ENCODE results near the gene EFCAB6. TPM values are rescaled to one million over a fixed set of nuclear protein-coding genes. Genes with fewer than 3 reads are reported as not detected.
A peak's percentile ranks its signal among the peaks of the same experiment; 100 is the strongest.

Gene EFCAB6
- total and polyA plus RNA-seq, 4 donors, result 1.7 to 15.4 (median 7.6) TPM

DNA sequence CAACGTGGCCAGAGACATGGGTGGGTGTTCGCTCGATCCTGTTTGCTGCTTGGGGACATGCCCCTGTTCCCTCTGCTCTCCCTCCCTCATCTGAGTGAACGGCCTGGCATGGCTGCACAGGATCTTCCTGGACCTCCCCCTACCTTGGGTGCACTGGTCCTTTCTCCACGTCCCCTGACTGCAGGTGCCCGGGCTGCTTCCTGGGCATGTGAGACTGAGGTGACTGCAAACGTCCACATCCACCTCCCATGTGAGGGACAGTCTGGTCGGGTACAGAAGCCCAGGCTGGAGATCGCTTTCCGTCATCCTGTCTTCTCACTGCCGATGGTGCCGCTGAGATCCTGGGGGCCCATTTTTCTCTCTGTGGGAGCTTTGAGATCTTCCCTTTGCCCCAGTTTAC is 38.4 kb upstream of the EFCAB6 start:
- Histone ChIP-seq H3K9ac (ENCODE audit: insufficient read depth in 1 of 2, low read length in 2 of 2) (no peak overlapping the region), H3K27me3 (ENCODE audit: control insufficient read depth in 3 of 3, insufficient read depth in 3 of 3, low read length in 2 of 3) (peaks cover 0 to 3% (median 0%) of the 10 kb centered on the region in 3 donors), H3K4me1 (ENCODE audit: control insufficient read depth in 5 of 5, insufficient read depth in 5 of 5, low read length in 5 of 5) (no peaks in the 10 kb centered on the region), H3K36me3 (ENCODE audit: control insufficient read depth in 4 of 4, insufficient read depth in 4 of 4, low read length in 4 of 4) (no peaks in the 10 kb centered on the region), H3K27ac (ENCODE audit: low read depth in 1 of 2, low read length in 1 of 2) (no peak overlapping the region), H3K9me3 (ENCODE audit: control insufficient read depth in 4 of 4, insufficient read depth in 3 of 4, low read length in 3 of 4) (peaks cover 0 to 3% (median 0%) of the 10 kb centered on the region in 4 donors), H3K4me3 (no peak overlapping the region)
- ATAC-seq (ENCODE audit: insufficient read depth, low FRiP score), result no peak
- TF ChIP-seq, protein P1, sequence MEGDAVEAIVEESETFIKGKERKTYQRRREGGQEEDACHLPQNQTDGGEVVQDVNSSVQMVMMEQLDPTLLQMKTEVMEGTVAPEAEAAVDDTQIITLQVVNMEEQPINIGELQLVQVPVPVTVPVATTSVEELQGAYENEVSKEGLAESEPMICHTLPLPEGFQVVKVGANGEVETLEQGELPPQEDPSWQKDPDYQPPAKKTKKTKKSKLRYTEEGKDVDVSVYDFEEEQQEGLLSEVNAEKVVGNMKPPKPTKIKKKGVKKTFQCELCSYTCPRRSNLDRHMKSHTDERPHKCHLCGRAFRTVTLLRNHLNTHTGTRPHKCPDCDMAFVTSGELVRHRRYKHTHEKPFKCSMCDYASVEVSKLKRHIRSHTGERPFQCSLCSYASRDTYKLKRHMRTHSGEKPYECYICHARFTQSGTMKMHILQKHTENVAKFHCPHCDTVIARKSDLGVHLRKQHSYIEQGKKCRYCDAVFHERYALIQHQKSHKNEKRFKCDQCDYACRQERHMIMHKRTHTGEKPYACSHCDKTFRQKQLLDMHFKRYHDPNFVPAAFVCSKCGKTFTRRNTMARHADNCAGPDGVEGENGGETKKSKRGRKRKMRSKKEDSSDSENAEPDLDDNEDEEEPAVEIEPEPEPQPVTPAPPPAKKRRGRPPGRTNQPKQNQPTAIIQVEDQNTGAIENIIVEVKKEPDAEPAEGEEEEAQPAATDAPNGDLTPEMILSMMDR (IDR thresholded peaks at IDR 0.05; ENCODE audit: control extremely low read depth, extremely low read depth), result no peak
- 73 to 77% methylated on average over 12 of the region's 12 CpGs for WGBS, 2 donors
- no peak for DNase-seq

DNA sequence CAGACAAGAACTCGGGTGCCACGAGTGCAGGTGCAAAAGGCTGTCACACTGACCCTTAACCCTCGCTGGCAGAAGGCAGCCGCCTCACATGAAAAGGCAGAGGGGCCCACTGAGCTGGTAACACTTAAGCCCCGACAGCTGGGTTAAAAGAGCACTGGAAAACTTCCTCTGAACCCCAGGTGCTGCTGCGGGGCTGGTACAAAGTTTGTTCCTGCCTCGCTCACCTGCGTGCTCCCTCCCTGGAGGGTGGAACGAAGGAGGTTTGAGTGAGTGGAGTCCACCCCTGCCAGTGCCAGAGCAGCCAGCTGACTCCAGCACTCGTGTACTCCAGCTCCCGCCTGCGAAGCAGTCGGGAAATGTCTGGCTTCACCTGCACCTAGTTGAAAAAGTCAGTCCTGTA is 37.6 kb upstream of the EFCAB6 start:
- no peaks in the 10 kb centered on the region for H3K4me1 ChIP-seq (ENCODE audit: control insufficient read depth in 5 of 5, insufficient read depth in 5 of 5, low read length in 5 of 5)
- H3K27ac ChIP-seq (ENCODE audit: low read depth in 1 of 2, low read length in 1 of 2), result no peak overlapping the region
- DNase-seq (no peak), ATAC-seq (ENCODE audit: insufficient read depth, low FRiP score) (no peak)
- H3K4me3 ChIP-seq, result no peak overlapping the region
- H3K36me3 ChIP-seq (ENCODE audit: control insufficient read depth in 4 of 4, insufficient read depth in 4 of 4, low read length in 4 of 4), result no peaks in the 10 kb centered on the region
- peaks cover 0 to 3% (median 0%) of the 10 kb centered on the region in 3 donors for H3K27me3 ChIP-seq (ENCODE audit: control insufficient read depth in 3 of 3, insufficient read depth in 3 of 3, low read length in 2 of 3)
- H3K9ac ChIP-seq (ENCODE audit: insufficient read depth in 1 of 2, low read length in 2 of 2), result no peak overlapping the region
- peaks cover 0 to 2% (median 0%) of the 10 kb centered on the region in 4 donors for H3K9me3 ChIP-seq (ENCODE audit: control insufficient read depth in 4 of 4, insufficient read depth in 3 of 4, low read length in 3 of 4)
- 68 to 82% methylated on average over 13 of the region's 13 CpGs for WGBS, 2 donors
- TF ChIP-seq, protein P1 (IDR thresholded peaks at IDR 0.05; ENCODE audit: control extremely low read depth, extremely low read depth), result no peak

DNA sequence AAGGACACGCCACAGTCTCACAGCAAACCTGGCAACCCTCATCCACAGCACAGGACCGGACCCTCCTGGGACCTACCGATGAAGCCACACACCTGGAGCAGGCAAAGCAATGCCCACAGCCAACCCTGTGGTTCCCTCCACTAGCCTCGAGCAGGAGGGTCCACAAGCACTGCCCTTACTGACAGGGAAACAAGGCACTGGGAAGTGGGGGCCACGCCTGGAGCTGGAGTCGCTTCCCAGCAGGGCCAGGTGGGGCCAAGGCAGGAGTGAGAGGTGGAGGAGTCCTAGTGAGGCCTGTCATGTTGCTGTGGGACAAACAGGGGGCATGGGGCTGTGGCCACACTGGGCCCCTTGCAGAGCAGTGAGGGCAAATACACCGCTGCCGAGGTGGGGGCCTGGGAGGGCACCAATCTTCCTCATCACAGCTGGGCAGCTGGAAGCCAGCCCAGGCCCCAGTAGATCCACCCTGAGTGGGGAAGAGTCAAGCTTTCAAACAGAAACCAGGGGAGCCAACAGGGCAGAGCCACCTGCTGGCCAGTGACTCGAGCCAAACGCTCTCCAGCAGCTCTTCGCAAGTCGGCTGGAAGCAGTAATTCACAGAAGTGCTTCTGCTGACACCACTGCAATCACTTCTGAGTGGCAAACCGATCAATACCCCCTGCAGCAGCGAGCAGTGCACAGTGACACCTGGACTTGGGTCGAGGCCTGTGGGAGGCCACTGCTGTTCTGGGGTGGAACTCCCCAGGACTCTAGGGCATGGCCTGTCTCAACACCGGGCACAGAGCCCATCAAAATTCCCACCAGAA is 36.5 kb upstream of the EFCAB6 start:
- H3K36me3 ChIP-seq (ENCODE audit: control insufficient read depth in 4 of 4, insufficient read depth in 4 of 4, low read length in 4 of 4), result no peaks in the 10 kb centered on the region
- peaks cover 0 to 2% (median 0%) of the 10 kb centered on the region in 4 donors for H3K9me3 ChIP-seq (ENCODE audit: control insufficient read depth in 4 of 4, insufficient read depth in 3 of 4, low read length in 3 of 4)
- peak in 2 of 3 donors; percentile 31 to 46 for DNase-seq
- peaks cover 0 to 3% (median 0%) of the 10 kb centered on the region in 3 donors for H3K27me3 ChIP-seq (ENCODE audit: control insufficient read depth in 3 of 3, insufficient read depth in 3 of 3, low read length in 2 of 3)
- no peak overlapping the region for H3K9ac ChIP-seq (ENCODE audit: insufficient read depth in 1 of 2, low read length in 2 of 2)
- H3K27ac ChIP-seq (ENCODE audit: low read depth in 1 of 2, low read length in 1 of 2), result no peak overlapping the region
- TF ChIP-seq, protein P1 (IDR thresholded peaks at IDR 0.05; ENCODE audit: control extremely low read depth, extremely low read depth), result no peak
- no peak overlapping the region for H3K4me3 ChIP-seq
- no peaks in the 10 kb centered on the region for H3K4me1 ChIP-seq (ENCODE audit: control insufficient read depth in 5 of 5, insufficient read depth in 5 of 5, low read length in 5 of 5)
- 52 to 65% methylated on average over 15 to 16 of the region's 16 CpGs for WGBS, 2 donors
- no peak for ATAC-seq (ENCODE audit: insufficient read depth, low FRiP score)
